IMR-90 (cell line): ENCODE data around the gene ANKMY2. TPM values are rescaled to one million over a fixed set of nuclear protein-coding genes. Genes with fewer than 3 reads are reported as not detected.

Source experiments
- ATAC-seq: fragments of 200-7000 bp; cut with Tn5 transposase; 2 replicates; pipeline ENCODE4 v1.9.1; 2020; ENCODE audit warnings: low read depth, mild to moderate bottlenecking, moderate library complexity
- BruUV-seq: library from RNA; stranded (reverse); fragments of 400-500 nt; replicated peaks from 2 replicates; lab custom pipeline; 2021; lab: Mats Ljungman, UMichigan
- CTCF ChIA-PET: fragments of 300-600 bp; formaldehyde crosslinking; extraction: SDS; loops from one replicate; lab custom pipeline; 2021; ENCODE audit warnings: antibody characterized with exemption; lab: Yijun Ruan, JAX
- POLR2A ChIA-PET: fragments of 300-600 bp; sonication (Branson Sonifier 250); formaldehyde crosslinking; loops from one replicate; lab custom pipeline; 2022; ENCODE audit warnings: antibody characterized with exemption; ENCODE audit not compliant: unreplicated experiment; lab: Charles Lee
- DNase-seq: peaks from one replicate; pipeline ENCODE4 v3.0.0; 2013
- H2AFZ ChIP-seq: replicated peaks from 2 replicates; pipeline ENCODE3; 2013; ENCODE audit warnings: low read length, mild to moderate bottlenecking; ENCODE audit not compliant: poor library complexity
- H2AK5ac ChIP-seq: 2 replicates; pipeline ENCODE4 v1.6.1; 2013; ENCODE audit warnings: low read depth, low read length, inconsistent platforms
- H2AK9ac ChIP-seq: replicated peaks from 2 replicates; pipeline ENCODE3; 2013; ENCODE audit warnings: mild to moderate bottlenecking, low read depth, low read length, moderate library complexity; ENCODE audit not compliant: poor library complexity
- H2BK120ac ChIP-seq: 2 replicates; pipeline ENCODE4 v1.6.1; 2013; ENCODE audit warnings: low read depth, low read length, inconsistent platforms
- H2BK15ac ChIP-seq: 3 replicates; pipeline ENCODE4 v1.6.1; 2013; ENCODE audit warnings: low read depth, low read length, inconsistent platforms
- H2BK20ac ChIP-seq: 2 replicates; pipeline ENCODE4 v1.6.1; 2013; ENCODE audit warnings: low read depth, mild to moderate bottlenecking, inconsistent platforms, low read length, moderate library complexity
- H2BK5ac ChIP-seq: 2 replicates; pipeline ENCODE4 v1.6.1; 2013; ENCODE audit warnings: mild to moderate bottlenecking, low read depth, low read length, inconsistent platforms; ENCODE audit not compliant: poor library complexity, severe bottlenecking
- H3K14ac ChIP-seq: replicated peaks from 2 replicates; pipeline ENCODE4 v1.6.1; 2013; ENCODE audit warnings: low read depth, low read length, inconsistent platforms
- H3K18ac ChIP-seq: 2 replicates; pipeline ENCODE4 v1.6.1; 2013; ENCODE audit warnings: low read depth, low read length, control low read depth
- H3K23ac ChIP-seq: 2 replicates; pipeline ENCODE4 v1.6.1; 2013; ENCODE audit warnings: low read depth, low read length, inconsistent platforms
- H3K27ac ChIP-seq: 2 replicates; pipeline ENCODE4 v1.5.1; 2013; ENCODE audit warnings: mild to moderate bottlenecking, control low read depth, low read length; ENCODE audit not compliant: insufficient read depth
- H3K27me3 ChIP-seq: 2 replicates; pipeline ENCODE4 v1.6.1; 2013; ENCODE audit warnings: low read length; ENCODE audit not compliant: control insufficient read depth, insufficient read depth
- H3K36me3 ChIP-seq: 2 replicates; pipeline ENCODE4 v1.6.1; 2013; ENCODE audit warnings: low read length, mixed read lengths; ENCODE audit not compliant: control insufficient read depth, insufficient read depth
- H3K4ac ChIP-seq: 2 replicates; pipeline ENCODE4 v1.6.1; 2013; ENCODE audit warnings: low read depth, low read length, inconsistent platforms
- H3K4me1 ChIP-seq: 2 replicates; pipeline ENCODE4 v1.6.1; 2013; ENCODE audit warnings: low read length, mixed read lengths; ENCODE audit not compliant: control insufficient read depth, insufficient read depth
- H3K4me2 ChIP-seq: 2 replicates; pipeline ENCODE4 v1.6.1; 2013; ENCODE audit warnings: low read depth, mild to moderate bottlenecking, control low read depth, low read length, moderate library complexity
- H3K4me3 ChIP-seq: 2 replicates; pipeline ENCODE4 v1.5.1; 2013; ENCODE audit warnings: low read depth, mild to moderate bottlenecking, control low read depth, low read length, moderate library complexity; ENCODE audit not compliant: insufficient read depth
- H3K56ac ChIP-seq: 2 replicates; pipeline ENCODE4 v1.6.1; 2013; ENCODE audit warnings: low read length, inconsistent platforms; ENCODE audit not compliant: insufficient read depth; ENCODE audit errors: extremely low read depth
- H3K79me1 ChIP-seq, 2 experiments: 2 replicates each; pipeline ENCODE4 v1.6.1; 2013; ENCODE audit warnings: low read length in 2 of 2, inconsistent platforms in 1 of 2, low read depth in 1 of 2
- H3K9ac ChIP-seq: 2 replicates; pipeline ENCODE4 v1.6.1; 2013; ENCODE audit warnings: low read depth, low read length, control low read depth
- H3K9me1 ChIP-seq: 2 replicates; pipeline ENCODE4 v1.6.1; 2013; ENCODE audit warnings: low read length, inconsistent platforms; ENCODE audit not compliant: insufficient read depth
- H3K9me3 ChIP-seq: 2 replicates; pipeline ENCODE4 v1.6.1; 2013; ENCODE audit warnings: low read length; ENCODE audit not compliant: control insufficient read depth, insufficient read depth
- H4K20me1 ChIP-seq: 2 replicates; pipeline ENCODE4 v1.6.1; 2013; ENCODE audit warnings: low read length, inconsistent platforms; ENCODE audit not compliant: insufficient read depth
- H4K5ac ChIP-seq: 2 replicates; pipeline ENCODE4 v1.6.1; 2013; ENCODE audit warnings: mild to moderate bottlenecking, low read depth, low read length, control low read depth
- H4K8ac ChIP-seq, 2 experiments: 2 replicates each; pipeline ENCODE4 v1.6.1; 2013; ENCODE audit warnings: low read depth in 2 of 2, low read length in 2 of 2, control low read depth in 1 of 2, inconsistent platforms in 1 of 2
- H4K91ac ChIP-seq: 2 replicates; pipeline ENCODE4 v1.6.1; 2013; ENCODE audit warnings: low read depth, low read length, inconsistent platforms; ENCODE audit not compliant: insufficient read depth
- BHLHE40 ChIP-seq: fragments of 150-350 bp; IDR thresholded peaks from 2 replicates; pipeline ENCODE4 v1.6.1; 2016; ENCODE audit warnings: mild to moderate bottlenecking, low read depth, low read length
- CEBPB ChIP-seq: IDR thresholded peaks from 2 replicates; pipeline ENCODE4 v1.6.1; 2012; ENCODE audit warnings: low read depth, low read length, improper control_type of control experiment
- CHD1 ChIP-seq: IDR thresholded peaks from 2 replicates; pipeline ENCODE4 v1.6.1; 2012; ENCODE audit warnings: low read depth, low read length, improper control_type of control experiment
- FOS ChIP-seq: fragments of 150-350 bp; IDR thresholded peaks from 2 replicates; pipeline ENCODE4 v1.6.1; 2016; ENCODE audit warnings: low read depth, low read length
- MAFK ChIP-seq: IDR thresholded peaks from 2 replicates; pipeline ENCODE4 v1.6.1; 2012; ENCODE audit warnings: low read depth, low read length, improper control_type of control experiment
- MAZ ChIP-seq: IDR thresholded peaks from 2 replicates; pipeline ENCODE4 v1.6.1; 2012; ENCODE audit warnings: low read depth, mild to moderate bottlenecking, low read length, improper control_type of control experiment, moderate library complexity, borderline replicate concordance
- MXI1 ChIP-seq: IDR thresholded peaks from 2 replicates; pipeline ENCODE4 v1.6.1; 2012; ENCODE audit warnings: low read depth, mild to moderate bottlenecking, low read length, moderate library complexity, borderline replicate concordance
- NFE2L2 ChIP-seq: fragments of 150-350 bp; IDR thresholded peaks from 2 replicates; pipeline ENCODE4 v1.6.1; 2016; ENCODE audit warnings: low read depth, mild to moderate bottlenecking, low read length
- POLR2A ChIP-seq: IDR thresholded peaks from 2 replicates; pipeline ENCODE4 v1.6.1; 2012; ENCODE audit warnings: mild to moderate bottlenecking, low read depth, low read length
- RAD21 ChIP-seq: IDR thresholded peaks from 2 replicates; pipeline ENCODE4 v1.6.1; 2012; ENCODE audit warnings: low read length, improper control_type of control experiment
- RCOR1 ChIP-seq: IDR thresholded peaks from 2 replicates; pipeline ENCODE4 v1.6.1; 2012; ENCODE audit warnings: mild to moderate bottlenecking, low read length, improper control_type of control experiment; ENCODE audit not compliant: insufficient replicate concordance
- RFX5 ChIP-seq: IDR thresholded peaks from 2 replicates; pipeline ENCODE4 v1.8.0; 2012; ENCODE audit warnings: low read depth, mild to moderate bottlenecking, low read length, moderate library complexity
- SMC3 ChIP-seq: fragments of 150-350 bp; IDR thresholded peaks from 2 replicates; pipeline ENCODE4 v1.6.1; 2016; ENCODE audit warnings: low read depth, mild to moderate bottlenecking, antibody characterized with exemption, low read length, moderate library complexity
- WGBS, 2 experiments: methylation state at CpG; one replicate each; pipeline versions ENCODE4 v1.1.5 to v1.1.7; 2013; ENCODE audit warnings: missing lambda C conversion rate in 2 of 2; ENCODE audit not compliant: insufficient read length in 1 of 2; ENCODE audit errors: extremely low coverage in 2 of 2; 5-methylcytosine and 5-hydroxymethylcytosine counted together
- dilution Hi-C: fragments of 300-500 bp; cut with HindIII; formaldehyde crosslinking; loops from one replicate; pipeline ENCODE4 v1.14.3; 2018; ENCODE audit warnings: low sequenced_read_pairs; ENCODE audit not compliant: unreplicated experiment
- in situ Hi-C: fragments of 300-500 bp; cut with MboI; formaldehyde crosslinking; loops from 3 replicates; pipeline ENCODE4 v1.14.3; 2019; ENCODE audit warnings: low sequenced_read_pairs, inconsistent platforms, mixed read lengths
- intact Hi-C: fragments of 100-400 bp; cut with micrococcal nuclease; formaldehyde crosslinking; loops from 2 replicates; pipeline ENCODE4 v1.10.0; 2022
- polyA plus RNA-seq, 3 experiments: library from polyadenylated mRNA; depleted of rRNA; stranded (reverse); fragments of >200 nt; gene quantifications; 2 replicates each; pipeline ENCODE4 v1.2.3, GENCODE V29; 2012; ENCODE audit warnings: low replicate concordance in 1 of 3
- total RNA-seq: library from RNA; depleted of rRNA; stranded (reverse); fragments of >200 nt; gene quantifications from 2 replicates; pipeline ENCODE4 v1.2.3, GENCODE V29; 2012
- TF ChIP-seq, protein P1 (sequence below): fragments of 150-350 bp; IDR thresholded peaks from 2 replicates; pipeline ENCODE4 v1.6.1; 2016; ENCODE audit warnings: low read depth, mild to moderate bottlenecking, low read length, moderate library complexity, borderline replicate concordance
- TF ChIP-seq, protein P2 (sequence below): conservative IDR thresholded peaks from 2 replicates; pipeline ENCODE4 v1.5.1; 2012; ENCODE audit warnings: mild to moderate bottlenecking, low read depth, low read length, improper control_type of control experiment
- TF ChIP-seq, protein P3 (sequence below): fragments of 150-350 bp; IDR thresholded peaks from 2 replicates; pipeline ENCODE4 v1.6.1; 2017; ENCODE audit warnings: mild to moderate bottlenecking, antibody characterized with exemption, low read length, low read depth

Gene ANKMY2
- total and polyA plus RNA-seq, 2 of the 4 experiments (the other 2 are of a cell fraction), result 19.5 to 41.9 TPM

DNA sequence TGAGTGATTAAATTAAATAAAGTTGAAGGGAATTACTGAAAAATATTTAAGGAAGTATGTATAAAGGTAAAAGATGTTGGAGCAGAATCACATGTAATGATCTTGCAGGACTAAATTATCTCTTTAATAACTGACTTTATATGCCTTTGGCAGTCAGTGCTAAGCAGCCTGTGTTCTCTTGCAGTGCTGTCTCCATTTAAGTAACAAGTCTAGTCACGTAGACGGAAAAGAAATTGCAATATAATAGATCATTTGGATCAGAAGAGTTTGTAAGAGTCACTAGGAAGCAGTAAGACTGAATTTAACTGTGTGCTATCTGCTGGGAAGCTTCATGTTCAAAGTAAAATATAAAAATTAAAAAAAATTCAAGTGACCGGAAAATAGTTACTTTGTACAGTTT is 21.8 kb upstream of the ANKMY2 start:
- H2AFZ ChIP-seq, result no peak overlapping the region
- no peak overlapping the region; the same call in 1 of the 2 replicates for H2BK120ac ChIP-seq
- H3K14ac ChIP-seq, result no peak overlapping the region
- H2BK5ac ChIP-seq, result peak overlapping the region; percentile 78
- no peak overlapping the region for H2BK15ac ChIP-seq
- no peaks in the 10 kb centered on the region for H4K20me1 ChIP-seq
- dilution Hi-C loops, result no loop called here
- H3K23ac ChIP-seq, result no peak overlapping the region
- H3K27ac ChIP-seq, result no peak overlapping the region
- WGBS, 2 experiments, result no CpG with 5 or more reads among the region's 3 CpGs
- no peak overlapping the region for H3K4me2 ChIP-seq
- DNase-seq (no peak), ATAC-seq (no peak)
- intact Hi-C loops, result no loop called here
- BruUV-seq, result no TSS peak
- POLR2A ChIA-PET, result interaction anchor here (0.6 to 1.0 kb wide), 2 partner anchors 24 to 36 kb away, joined by 3 to 6 read pairs; no protein-coding TSS in a partner anchor
- in situ Hi-C loops, result no loop called here
- H4K5ac ChIP-seq, result peak overlapping the region; percentile 61; the same call in 1 of the 2 replicates
- H3K4ac ChIP-seq, result no peak overlapping the region
- H4K91ac ChIP-seq, result no peak overlapping the region
- peaks cover 11% of the 10 kb centered on the region for H3K4me1 ChIP-seq
- H3K79me1 ChIP-seq, result peaks cover 15 to 42% of the 10 kb centered on the region in 2 experiments; a peak in 3 of 4 replicates
- peaks cover 2% of the 10 kb centered on the region for H3K9me1 ChIP-seq
- TF ChIP-seq RFX5 (no peak), MAFK (no peak), RAD21 (no peak), FOS (no peak), MXI1 (no peak), NFE2L2 (no peak), MAZ (no peak), BHLHE40 (no peak), SMC3 (no peak), CEBPB (no peak), POLR2A (no peak), RCOR1 (no peak), CHD1 (no peak)
- TF ChIP-seq, protein P1, sequence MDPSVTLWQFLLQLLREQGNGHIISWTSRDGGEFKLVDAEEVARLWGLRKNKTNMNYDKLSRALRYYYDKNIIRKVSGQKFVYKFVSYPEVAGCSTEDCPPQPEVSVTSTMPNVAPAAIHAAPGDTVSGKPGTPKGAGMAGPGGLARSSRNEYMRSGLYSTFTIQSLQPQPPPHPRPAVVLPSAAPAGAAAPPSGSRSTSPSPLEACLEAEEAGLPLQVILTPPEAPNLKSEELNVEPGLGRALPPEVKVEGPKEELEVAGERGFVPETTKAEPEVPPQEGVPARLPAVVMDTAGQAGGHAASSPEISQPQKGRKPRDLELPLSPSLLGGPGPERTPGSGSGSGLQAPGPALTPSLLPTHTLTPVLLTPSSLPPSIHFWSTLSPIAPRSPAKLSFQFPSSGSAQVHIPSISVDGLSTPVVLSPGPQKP, result no peak
- TF ChIP-seq, protein P2, sequence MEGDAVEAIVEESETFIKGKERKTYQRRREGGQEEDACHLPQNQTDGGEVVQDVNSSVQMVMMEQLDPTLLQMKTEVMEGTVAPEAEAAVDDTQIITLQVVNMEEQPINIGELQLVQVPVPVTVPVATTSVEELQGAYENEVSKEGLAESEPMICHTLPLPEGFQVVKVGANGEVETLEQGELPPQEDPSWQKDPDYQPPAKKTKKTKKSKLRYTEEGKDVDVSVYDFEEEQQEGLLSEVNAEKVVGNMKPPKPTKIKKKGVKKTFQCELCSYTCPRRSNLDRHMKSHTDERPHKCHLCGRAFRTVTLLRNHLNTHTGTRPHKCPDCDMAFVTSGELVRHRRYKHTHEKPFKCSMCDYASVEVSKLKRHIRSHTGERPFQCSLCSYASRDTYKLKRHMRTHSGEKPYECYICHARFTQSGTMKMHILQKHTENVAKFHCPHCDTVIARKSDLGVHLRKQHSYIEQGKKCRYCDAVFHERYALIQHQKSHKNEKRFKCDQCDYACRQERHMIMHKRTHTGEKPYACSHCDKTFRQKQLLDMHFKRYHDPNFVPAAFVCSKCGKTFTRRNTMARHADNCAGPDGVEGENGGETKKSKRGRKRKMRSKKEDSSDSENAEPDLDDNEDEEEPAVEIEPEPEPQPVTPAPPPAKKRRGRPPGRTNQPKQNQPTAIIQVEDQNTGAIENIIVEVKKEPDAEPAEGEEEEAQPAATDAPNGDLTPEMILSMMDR, result no peak
- TF ChIP-seq, protein P3, sequence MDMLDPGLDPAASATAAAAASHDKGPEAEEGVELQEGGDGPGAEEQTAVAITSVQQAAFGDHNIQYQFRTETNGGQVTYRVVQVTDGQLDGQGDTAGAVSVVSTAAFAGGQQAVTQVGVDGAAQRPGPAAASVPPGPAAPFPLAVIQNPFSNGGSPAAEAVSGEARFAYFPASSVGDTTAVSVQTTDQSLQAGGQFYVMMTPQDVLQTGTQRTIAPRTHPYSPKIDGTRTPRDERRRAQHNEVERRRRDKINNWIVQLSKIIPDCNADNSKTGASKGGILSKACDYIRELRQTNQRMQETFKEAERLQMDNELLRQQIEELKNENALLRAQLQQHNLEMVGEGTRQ, result no peak
- CTCF ChIA-PET, result interaction anchor here (0.6 to 1.1 kb wide), 3 partner anchors 9 to 71 kb away, joined by 3 read pairs; no protein-coding TSS in a partner anchor
- no peak overlapping the region for H2AK9ac ChIP-seq
- H4K8ac ChIP-seq, result peak overlapping the region in 1 of 2 experiments; percentile 27; a peak in 1 of 4 replicates
- H3K9me3 ChIP-seq, result no peaks in the 10 kb centered on the region
- no peak overlapping the region for H3K9ac ChIP-seq
- H2AK5ac ChIP-seq, result no peak overlapping the region
- no peaks in the 10 kb centered on the region; the same call in 1 of the 2 replicates for H3K36me3 ChIP-seq
- H2BK20ac ChIP-seq, result no peak overlapping the region; the same call in 1 of the 2 replicates
- H3K4me3 ChIP-seq, result no peak overlapping the region
- peak overlapping the region; percentile 30; the same call in 1 of the 2 replicates for H3K18ac ChIP-seq
- no peak overlapping the region for H3K56ac ChIP-seq
- H3K27me3 ChIP-seq, result no peaks in the 10 kb centered on the region
